LNCaP clone FGC (cell line): ENCODE measurements around the gene CPLX3.
A peak's percentile ranks its signal among the peaks of the same experiment; 100 is the strongest.

ENCODE experiments used
- DNase-seq: peaks from one replicate; pipeline ENCODE4 v3.0.0-alpha.2; 2011; ENCODE audit warnings: low read depth
- H3K4me3 ChIP-seq: 2 replicates; pipeline ENCODE4 v1.5.1; 2011; ENCODE audit warnings: mild to moderate bottlenecking, low read depth, low read length, control low read depth
- CTCF ChIP-seq: IDR thresholded peaks from 2 replicates; pipeline ENCODE4 v1.5.1; 2012; ENCODE audit warnings: mild to moderate bottlenecking; ENCODE audit not compliant: control insufficient read depth, insufficient read depth; ENCODE audit errors: extremely low read depth

The CPLX3 gene

DNA sequence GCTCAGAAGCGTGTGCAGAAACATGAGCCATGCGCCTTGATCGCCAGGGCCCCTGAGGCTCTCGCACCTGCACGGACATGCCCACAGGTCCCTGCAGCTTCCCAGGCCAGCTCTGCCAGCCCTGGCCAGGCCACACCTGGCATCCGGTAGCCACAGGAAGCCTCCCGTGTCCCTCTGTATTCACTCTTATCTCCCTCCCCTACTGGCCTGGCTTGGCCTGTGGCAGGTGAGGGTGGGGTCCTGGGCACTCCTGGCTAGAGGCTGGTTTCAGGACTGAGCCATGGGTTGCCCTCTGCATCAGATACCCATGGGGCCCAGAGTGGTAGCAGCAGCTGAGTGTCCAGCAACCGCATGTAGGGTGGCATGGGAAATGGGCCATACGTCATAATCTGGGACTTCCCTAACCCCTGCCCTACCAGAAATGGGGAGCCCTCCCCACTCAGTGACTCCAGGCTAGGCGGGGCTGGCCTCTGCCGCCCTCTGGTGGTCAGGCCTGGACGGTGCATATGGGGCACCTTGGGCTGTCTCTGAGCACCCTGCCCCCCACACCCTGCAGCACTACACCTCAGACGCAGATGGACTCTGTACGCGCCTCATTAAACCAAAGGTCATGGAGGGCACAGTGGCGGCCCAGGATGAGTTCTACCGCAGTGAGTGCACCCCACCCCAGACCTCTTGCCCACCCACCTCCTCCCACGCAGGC lies 26.4 kb upstream of the CPLX3 start:
- peak; percentile 98 for TF ChIP-seq CTCF
- no peak for DNase-seq
- H3K4me3 ChIP-seq = no peak overlapping the region

- DNase-seq = no peak
- TF ChIP-seq CTCF = no peak
- H3K4me3 ChIP-seq = no peak overlapping the region
These were observed 25.8 kb upstream of the CPLX3 start for GRCh38 chr15:74800559-74801094.

DNA sequence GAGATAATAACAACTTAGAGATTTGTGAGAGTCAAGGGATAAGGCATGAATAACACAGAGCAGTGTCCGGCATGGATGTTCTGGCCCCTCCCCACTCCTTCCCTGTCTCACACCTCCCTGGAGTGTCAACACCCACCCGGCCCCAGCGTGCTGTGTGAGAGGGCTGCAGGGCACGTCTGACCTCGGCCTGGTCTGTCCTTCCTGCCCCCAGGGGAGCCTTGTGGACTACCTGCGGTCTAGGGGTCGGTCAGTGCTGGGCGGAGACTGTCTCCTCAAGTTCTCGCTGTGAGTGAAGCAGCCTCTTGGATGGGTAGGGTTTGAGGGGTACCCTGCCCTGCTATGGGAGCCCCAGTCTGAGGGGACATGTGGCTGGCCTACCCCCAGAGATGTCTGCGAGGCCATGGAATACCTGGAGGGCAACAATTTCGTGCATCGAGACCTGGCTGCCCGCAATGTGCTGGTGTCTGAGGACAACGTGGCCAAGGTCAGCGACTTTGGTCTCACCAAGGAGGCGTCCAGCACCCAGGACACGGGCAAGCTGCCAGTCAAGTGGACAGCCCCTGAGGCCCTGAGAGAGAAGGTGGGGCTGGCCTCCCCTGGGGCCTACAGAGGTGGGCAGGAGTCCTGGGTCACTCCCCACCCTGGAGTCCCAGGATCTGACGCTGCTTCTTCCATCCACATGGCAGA lies 25.0 kb upstream of the CPLX3 start:
- DNase-seq = no peak
- no peak for TF ChIP-seq CTCF
- H3K4me3 ChIP-seq = no peak overlapping the region

- no peak for TF ChIP-seq CTCF
- H3K4me3 ChIP-seq = no peak overlapping the region
- DNase-seq = no peak
These were observed 24.1 kb upstream of the CPLX3 start for GRCh38 chr15:74802290-74802689.

- no peak for DNase-seq
- H3K4me3 ChIP-seq = no peak overlapping the region
- no peak for TF ChIP-seq CTCF
These were observed 23.5 kb upstream of the CPLX3 start for GRCh38 chr15:74802862-74803447.

- TF ChIP-seq CTCF = no peak
- no peak overlapping the region for H3K4me3 ChIP-seq
- DNase-seq = no peak
These were observed 21.5 kb upstream of the CPLX3 start for GRCh38 chr15:74804935-74805334.
